HEK293T (cell line): ENCODE data around the gene ATP8A1.
A peak's percentile ranks its signal among the peaks of the same experiment; 100 is the strongest.
"Not testable (repeated sequence)": the region's sequence is repeated elsewhere in the genome, so short reads cannot be mapped to it uniquely, and the experiment has no call there.

Experiments used
- CTCF ChIA-PET: fragments of 350-600 bp; formaldehyde crosslinking; extraction: SDS; loops from one replicate; lab custom pipeline; 2021; ENCODE audit warnings: antibody characterized with exemption, inconsistent platforms; lab: Yijun Ruan, JAX
- POLR2A ChIA-PET: fragments of 350-600 bp; formaldehyde crosslinking; extraction: SDS; loops from one replicate; lab custom pipeline; 2020; ENCODE audit warnings: antibody characterized with exemption, inconsistent platforms; lab: Yijun Ruan, JAX
- DNase-seq: peaks from one replicate; pipeline ENCODE4 v3.0.0; 2012; ENCODE audit warnings: mixed read lengths; ENCODE audit errors: extremely low spot score
- ARNT ChIP-seq: fragments of 450-650 bp; IDR thresholded peaks from 2 replicates; pipeline ENCODE4 v1.6.1; 2017; ENCODE audit warnings: mild to moderate bottlenecking
- BHLHE40 ChIP-seq: fragments of 450-650 bp; IDR thresholded peaks from 2 replicates; pipeline ENCODE4 v1.6.1; 2016; ENCODE audit warnings: mild to moderate bottlenecking, moderate library complexity, borderline replicate concordance
- CTBP1 ChIP-seq: fragments of 450-650 bp; IDR thresholded peaks from 2 replicates; pipeline ENCODE4 v1.6.1; 2016; ENCODE audit warnings: borderline replicate concordance
- ELF4 ChIP-seq: fragments of 450-650 bp; IDR thresholded peaks from 2 replicates; pipeline ENCODE4 v1.6.1; 2017; ENCODE audit warnings: antibody characterized with exemption
- FOXA1 ChIP-seq: fragments of 450-650 bp; IDR thresholded peaks from 2 replicates; pipeline ENCODE4 v1.6.1; 2016; ENCODE audit warnings: mild to moderate bottlenecking
- FOXK2 ChIP-seq: fragments of 450-650 bp; IDR thresholded peaks from 2 replicates; pipeline ENCODE4 v1.6.1; 2016; ENCODE audit warnings: mild to moderate bottlenecking
- FOXM1 ChIP-seq: fragments of 450-650 bp; IDR thresholded peaks from 2 replicates; pipeline ENCODE4 v1.6.1; 2017; ENCODE audit warnings: mild to moderate bottlenecking, borderline replicate concordance
- HDGF ChIP-seq: fragments of 450-650 bp; IDR thresholded peaks from 2 replicates; pipeline ENCODE4 v1.6.1; 2017; ENCODE audit warnings: antibody characterized with exemption, borderline replicate concordance
- L3MBTL2 ChIP-seq: fragments of 450-650 bp; conservative IDR thresholded peaks from 2 replicates; pipeline ENCODE4 v1.6.1; 2016; ENCODE audit warnings: mild to moderate bottlenecking
- LEF1 ChIP-seq: fragments of 450-650 bp; IDR thresholded peaks from 2 replicates; pipeline ENCODE4 v1.6.1; 2017; ENCODE audit warnings: mild to moderate bottlenecking, borderline replicate concordance
- NFRKB ChIP-seq: fragments of 450-650 bp; IDR thresholded peaks from 2 replicates; pipeline ENCODE4 v1.6.1; 2016; ENCODE audit warnings: mild to moderate bottlenecking, moderate library complexity
- SP1 ChIP-seq: fragments of 450-650 bp; IDR thresholded peaks from 2 replicates; pipeline ENCODE4 v1.6.1; 2017
- SUZ12 ChIP-seq: fragments of 450-650 bp; IDR thresholded peaks from 2 replicates; pipeline ENCODE4 v1.6.1; 2016; ENCODE audit warnings: mild to moderate bottlenecking
- TARDBP ChIP-seq: fragments of 450-650 bp; IDR thresholded peaks from 2 replicates; pipeline ENCODE4 v1.6.1; 2016
- ZNF384 ChIP-seq: fragments of 450-650 bp; IDR thresholded peaks from 2 replicates; pipeline ENCODE4 v1.6.1; 2016
- TF ChIP-seq, protein P1 (sequence below): fragments of 450-650 bp; IDR thresholded peaks from 2 replicates; pipeline ENCODE4 v1.6.1; 2016

ATP8A1 gene

DNA sequence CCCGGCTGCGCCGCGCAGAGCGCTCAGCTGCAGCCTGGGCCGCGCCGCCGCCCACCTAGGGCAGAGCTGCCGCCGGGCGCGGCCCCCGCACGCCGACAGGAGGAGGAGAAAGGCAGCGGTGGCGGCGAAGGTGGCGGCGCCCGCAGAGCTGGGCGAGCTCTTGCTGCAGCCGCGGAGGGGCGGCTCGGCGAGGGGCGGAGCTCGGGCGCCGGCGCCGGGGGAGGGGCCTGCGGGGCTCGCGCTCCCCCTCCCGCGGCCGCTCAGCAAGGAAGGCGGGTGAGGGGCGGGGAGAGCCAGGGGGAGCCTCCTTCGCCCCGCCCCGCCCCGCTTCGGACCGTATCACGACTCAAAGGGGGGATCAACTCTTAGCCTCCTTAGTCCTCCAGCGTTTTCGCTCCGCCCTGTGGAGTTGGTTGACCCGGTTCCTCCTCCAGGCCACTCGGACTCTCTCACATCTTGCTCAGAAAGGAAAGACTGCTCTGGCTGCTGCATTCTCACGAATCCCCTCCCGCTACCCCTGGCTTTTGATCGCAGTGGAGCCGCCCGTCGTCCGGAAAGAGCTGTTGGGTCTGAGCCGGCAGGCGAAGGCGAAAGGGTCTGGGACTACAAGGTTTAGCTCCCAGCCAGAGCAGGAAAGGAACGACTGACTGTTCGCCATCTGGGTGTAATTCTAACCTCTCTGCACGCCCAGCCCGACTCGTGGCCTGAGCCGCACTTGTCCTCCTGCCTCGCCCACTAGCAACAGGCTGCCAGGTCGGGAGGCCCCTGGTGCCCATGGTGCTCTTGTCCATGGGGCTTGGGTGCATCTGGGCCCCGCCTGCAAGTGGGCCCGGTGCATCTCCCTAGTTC is at the start of gene ATP8A1:
Gene ATP8A1 (minus strand): TSS at position 162 of the 849 bp plus-strand sequence. CDS start 232 bp downstream, outside the sequence.
- DNase-seq, result peak; percentile 93
- ChIA-PET POLR2A (interaction anchor here (0.6 to 1.2 kb wide), 12 partner anchors 8 to 40 kb away, joined by 3 to 6 read pairs (median 4); no protein-coding TSS in a partner anchor), CTCF (interaction anchor here (0.7 kb wide), 1 partner anchor 10 kb away, joined by 3 read pairs; no protein-coding TSS in a partner anchor)
- TF ChIP-seq TARDBP (no peak), LEF1 (no peak), HDGF (no peak), L3MBTL2 (peak; percentile 53; the same call in 1 of the 2 replicates), NFRKB (no peak), CTBP1 (no peak), ARNT (no peak), FOXM1 (peak; percentile 70; the same call in 1 of the 2 replicates), ZNF384 (no peak), FOXA1 (no peak), SUZ12 (no peak), FOXK2 (no peak), BHLHE40 (peak; percentile 89), SP1 (no peak), ELF4 (no peak)
- TF ChIP-seq, protein P1, sequence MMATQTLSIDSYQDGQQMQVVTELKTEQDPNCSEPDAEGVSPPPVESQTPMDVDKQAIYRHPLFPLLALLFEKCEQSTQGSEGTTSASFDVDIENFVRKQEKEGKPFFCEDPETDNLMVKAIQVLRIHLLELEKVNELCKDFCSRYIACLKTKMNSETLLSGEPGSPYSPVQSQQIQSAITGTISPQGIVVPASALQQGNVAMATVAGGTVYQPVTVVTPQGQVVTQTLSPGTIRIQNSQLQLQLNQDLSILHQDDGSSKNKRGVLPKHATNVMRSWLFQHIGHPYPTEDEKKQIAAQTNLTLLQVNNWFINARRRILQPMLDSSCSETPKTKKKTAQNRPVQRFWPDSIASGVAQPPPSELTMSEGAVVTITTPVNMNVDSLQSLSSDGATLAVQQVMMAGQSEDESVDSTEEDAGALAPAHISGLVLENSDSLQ, result no peak

DNA sequence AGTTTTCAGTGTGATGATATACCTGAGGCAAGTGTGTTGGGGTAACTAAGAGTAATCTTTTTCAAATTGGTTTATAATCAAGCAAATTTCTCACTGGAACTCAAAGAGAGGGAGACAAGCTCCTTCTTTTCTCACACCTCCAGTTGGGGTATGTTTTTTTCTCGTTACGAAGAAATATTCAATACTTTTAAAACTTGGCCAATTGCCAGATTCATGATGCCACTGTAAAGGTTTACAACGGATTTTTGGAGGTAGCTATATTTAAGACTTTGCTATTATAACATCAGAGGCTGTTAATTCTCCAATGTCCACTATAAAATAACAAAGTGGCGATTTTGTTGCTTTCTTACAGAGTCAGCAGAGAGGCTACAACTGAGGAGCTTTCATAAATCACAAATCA is 49.2 kb upstream of the ATP8A1 start:
- ChIA-PET CTCF (no interaction called here), POLR2A (no interaction called here)
- no peak for DNase-seq
- no peak for TF ChIP-seq FOXM1
- TF ChIP-seq ARNT, result no peak
- no peak for TF ChIP-seq ELF4
- TF ChIP-seq TARDBP, result no peak

DNA sequence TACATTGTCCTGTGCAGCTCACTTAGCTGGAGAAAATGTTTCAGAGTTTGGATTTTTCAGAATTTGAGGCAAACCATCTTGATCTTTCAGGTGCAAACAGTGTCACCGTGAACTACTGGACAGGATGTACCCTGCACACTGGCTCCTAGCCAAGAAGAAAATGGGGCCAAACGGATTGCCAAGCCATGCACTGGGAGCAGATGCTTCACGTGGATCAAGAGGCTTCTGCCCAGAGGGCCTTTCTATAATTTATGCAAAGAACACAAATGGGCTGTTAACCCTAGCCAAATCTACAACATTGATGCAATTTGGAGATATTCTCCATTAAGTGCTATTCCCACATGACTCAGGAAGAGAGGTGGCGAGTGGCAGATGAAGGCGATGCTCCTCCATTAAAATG is 46.9 kb upstream of the ATP8A1 start:
- no peak for DNase-seq
- TF ChIP-seq NFRKB, result no peak
- no peak for TF ChIP-seq CTBP1
- no peak for TF ChIP-seq HDGF
- TF ChIP-seq SP1, result no peak
- TF ChIP-seq LEF1, result no peak
- TF ChIP-seq, protein P1, result no peak
- ChIA-PET CTCF (no interaction called here), POLR2A (no interaction called here)

DNA sequence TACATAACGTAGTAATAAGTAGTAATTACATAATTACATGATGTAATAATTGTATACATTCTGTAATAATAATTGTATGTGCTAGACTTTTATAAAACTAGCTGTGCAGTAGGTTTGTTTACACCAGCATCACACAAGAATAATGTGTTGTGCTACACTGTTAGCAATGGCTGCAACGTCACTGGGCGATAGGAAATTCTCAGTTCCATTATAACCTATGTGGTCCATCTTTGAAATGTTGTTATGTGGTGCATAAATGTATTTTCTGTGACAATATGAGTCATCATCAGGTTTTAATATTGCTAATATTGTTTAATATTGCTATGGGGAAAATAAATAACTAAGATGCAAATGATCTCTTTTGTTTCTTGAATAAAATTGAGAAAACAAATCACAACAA is 46.0 kb upstream of the ATP8A1 start:
- DNase-seq, result no peak
- POLR2A ChIA-PET, result no interaction called here
- CTCF ChIA-PET, result no interaction called here
- no peak for TF ChIP-seq CTBP1
- TF ChIP-seq SUZ12, result no peak
- no peak for TF ChIP-seq SP1
- TF ChIP-seq ZNF384, result no peak
- TF ChIP-seq BHLHE40, result no peak
- no peak for TF ChIP-seq LEF1
- no peak for TF ChIP-seq TARDBP
- TF ChIP-seq FOXK2, result no peak
- TF ChIP-seq NFRKB, result no peak
- no peak for TF ChIP-seq ARNT

DNA sequence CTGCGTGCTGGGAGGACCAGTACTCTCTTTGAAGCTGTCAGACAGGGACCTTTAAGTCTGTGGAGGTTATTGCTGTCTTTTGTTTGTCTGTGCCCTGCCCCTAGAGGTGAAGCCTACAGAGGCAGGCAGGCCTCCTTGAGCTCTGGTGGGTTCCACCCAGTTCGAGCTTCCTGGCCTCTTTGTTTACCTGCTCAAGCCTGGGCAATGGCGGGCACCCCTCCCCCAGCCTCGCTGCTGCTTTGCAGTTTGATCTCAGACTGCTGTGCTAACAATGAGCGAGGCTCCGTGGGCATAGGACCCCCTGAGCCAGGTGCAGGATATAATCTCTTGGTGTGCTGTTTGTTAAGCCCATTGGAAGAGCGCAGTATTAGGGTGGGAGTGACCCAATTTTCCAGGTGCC is 44.9 kb upstream of the ATP8A1 start:
- DNase-seq, POLR2A ChIA-PET, CTCF ChIA-PET: not testable (repeated sequence)

DNA sequence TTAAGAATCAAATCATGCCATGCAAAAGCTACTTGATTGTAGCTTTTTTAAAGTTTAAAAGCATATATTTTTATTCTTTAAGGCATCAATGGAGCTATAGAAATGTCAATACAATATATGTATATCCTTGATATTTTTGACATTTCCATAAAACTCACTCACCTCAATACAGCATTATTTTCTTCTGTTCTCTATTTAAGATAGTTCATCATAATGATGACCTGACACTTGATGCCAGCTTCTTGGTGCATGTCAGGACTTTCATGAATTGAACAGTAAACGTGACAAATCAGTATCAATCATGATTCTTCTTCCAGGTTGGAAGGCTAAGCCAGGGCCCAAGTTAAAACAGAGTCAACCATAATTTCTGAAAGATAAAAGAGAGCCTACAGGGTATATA is 33.6 kb upstream of the ATP8A1 start:
- TF ChIP-seq NFRKB (no peak), HDGF (no peak), ELF4 (no peak), FOXK2 (no peak), CTBP1 (no peak), FOXA1 (no peak)
- no peak for DNase-seq
- ChIA-PET CTCF (no interaction called here), POLR2A (no interaction called here)

DNA sequence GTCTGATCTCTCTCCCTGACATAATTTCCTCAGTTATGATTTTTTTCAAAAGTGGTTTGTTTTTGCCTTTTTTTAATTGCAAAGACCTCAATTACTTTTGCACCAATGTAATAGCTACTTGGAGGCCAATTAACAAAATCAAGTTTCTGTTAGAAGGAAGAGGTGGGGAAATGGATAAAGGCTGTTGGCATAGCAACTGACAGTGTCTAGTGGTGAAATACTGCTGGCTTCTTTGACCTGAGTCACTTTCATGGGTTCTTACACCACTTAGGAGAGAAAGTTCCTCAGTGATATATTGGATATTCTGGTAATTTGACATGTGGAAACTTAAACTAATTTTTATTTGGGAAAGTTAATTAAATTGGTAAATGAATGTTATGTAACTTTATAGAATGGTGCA is 26.5 kb upstream of the ATP8A1 start:
- CTCF ChIA-PET, result no interaction called here
- no peak for TF ChIP-seq TARDBP
- DNase-seq, result no peak
- POLR2A ChIA-PET, result no interaction called here

DNA sequence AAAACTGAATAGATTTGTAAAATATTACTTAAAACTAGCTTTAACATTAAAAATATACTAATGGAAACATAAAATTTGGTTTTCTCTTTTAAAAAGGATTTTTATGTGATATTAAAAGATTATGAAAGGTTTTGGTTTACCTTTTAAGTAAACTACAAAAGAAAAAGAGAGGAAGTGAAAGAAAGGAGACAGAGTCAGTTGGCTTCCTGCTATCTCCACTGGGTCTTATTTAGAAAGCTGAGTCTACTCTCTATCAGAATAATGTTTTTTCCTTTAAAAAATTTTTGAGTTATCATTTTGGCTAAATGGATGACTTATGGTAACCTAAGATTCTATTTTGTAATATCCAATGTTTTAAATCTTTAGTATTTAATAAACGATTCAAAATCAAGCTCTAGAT is 21.6 kb upstream of the ATP8A1 start:
- TF ChIP-seq TARDBP (no peak), NFRKB (no peak), ZNF384 (no peak), CTBP1 (no peak), ELF4 (no peak), ARNT (no peak), SUZ12 (no peak), BHLHE40 (no peak), HDGF (no peak), L3MBTL2 (no peak), SP1 (no peak), FOXM1 (no peak), FOXA1 (no peak)
- TF ChIP-seq, protein P1, result no peak
- no peak for DNase-seq
- ChIA-PET POLR2A (no interaction called here), CTCF (no interaction called here)
